Left lung (tissue), 14 donors: ENCODE measurements around the gene KIF3A. TPM values are rescaled to one million over a fixed set of nuclear protein-coding genes. Genes with fewer than 3 reads are reported as not detected.

Source experiments
- ATAC-seq: fragments of 200-7000 bp; cut with Tn5 transposase; one replicate; pipeline ENCODE4 v1.9.1; 2020; ENCODE audit warnings: moderate library complexity
- DNase-seq, 4 donors: peaks; one replicate each; pipeline ENCODE4 v3.0.0-alpha.2; 2013 to 2020
- H3K27ac ChIP-seq, 2 donors: fragments of 200-600 bp; sonication (generic) in 1 of 2; one replicate each; pipeline versions ENCODE4 v1.5.0 to v1.8.0; 2020 to 2021
- H3K27me3 ChIP-seq, 2 donors: fragments of 200-600 bp; sonication (generic) in 1 of 2; one replicate each; pipeline versions ENCODE4 v1.5.0 to v1.8.0; 2020 to 2021
- H3K36me3 ChIP-seq, 2 donors: fragments of 200-600 bp; sonication (generic) in 1 of 2; one replicate each; pipeline versions ENCODE4 v1.5.0 to v1.8.0; 2020 to 2021
- H3K4me1 ChIP-seq, 2 donors: fragments of 200-600 bp; one replicate each; pipeline ENCODE4 v1.8.0; 2021
- H3K4me3 ChIP-seq, 2 donors: fragments of 200-600 bp; sonication (generic) in 1 of 2; one replicate each; pipeline versions ENCODE4 v1.5.0 to v1.8.0; 2020 to 2021; ENCODE audit warnings: mild to moderate bottlenecking in 1 of 2
- H3K9me3 ChIP-seq, 2 donors: fragments of 200-600 bp; sonication (generic) in 1 of 2; one replicate each; pipeline versions ENCODE4 v1.5.0 to v1.8.0; 2020 to 2021
- intact Hi-C, 2 donors: fragments of 100-400 bp; cut with DNase I; formaldehyde crosslinking; loops; one replicate each; pipeline versions ENCODE4 v1.11.2 to v1.14.2; 2022
- long read RNA-seq, 12 donors: library from polyadenylated mRNA in 2 of 12; unstranded in 2 of 12; transcript quantifications; one replicate each; pipeline ENCODE4 v2.0.0 and lab custom pipeline, GENCODE V29; 2019 to 2026
- polyA plus RNA-seq, 6 donors: library from polyadenylated mRNA; unstranded; fragments of 120-200 nt; gene quantifications; one replicate each; pipeline ENCODE4 v1.2.1, GENCODE V29; 2013; ENCODE audit not compliant: insufficient read length in 6 of 6
- total RNA-seq, 2 donors: library from RNA; stranded (reverse); fragmentation: NEBNext Ultra II Directional; extraction: Animal tissue kit (Norgen Biotek cat#: 25700); gene quantifications; one replicate each; pipeline ENCODE4 v1.2.1, GENCODE V29; 2021
- TF ChIP-seq, protein P1 (sequence below), 2 donors: fragments of 200-600 bp; sonication (generic) in 1 of 2; IDR thresholded peaks; one replicate each; pipeline versions ENCODE4 v1.5.0 to v1.8.0; 2021; ENCODE audit warnings: antibody characterized with exemption in 2 of 2
- donor health status: DM: no; HTN: yes; CAD: no.
- donor health status: DM: no; HTN: no; CAD: no.

KIF3A gene
- total RNA-seq (10 to 100 TPM in 1 of 2 donors, 1 to 10 TPM in 1; 8.9 to 15.2 TPM), polyA plus RNA-seq (10 to 100 TPM; 24.3 to 30.4 (median 26.5) TPM)
- long read RNA-seq, donor 1, partial matches to known transcripts = 0 of 1 reads
- long read RNA-seq, donor 1, other reads (novel, unspliced or antisense) = 0 of 1 reads
- long read RNA-seq, donor 2, partial matches to known transcripts = 5 of 5 reads
- long read RNA-seq, donor 2, other reads (novel, unspliced or antisense) = 0 of 5 reads
- long read RNA-seq, donor 3 = 0 reads
- long read RNA-seq, donor 4, full-length matches to known transcripts = 1 of 14 reads
- long read RNA-seq, donor 4, partial matches to known transcripts = 12 of 14 reads
- long read RNA-seq, donor 4, other reads (novel, unspliced or antisense) = 1 of 14 reads
- long read RNA-seq, donor 5, partial matches to known transcripts = 0 of 1 reads
- long read RNA-seq, donor 5, other reads (novel, unspliced or antisense) = 0 of 1 reads
- long read RNA-seq, donor 6 = 0 reads
- long read RNA-seq, donor 7, full-length matches to known transcripts = 2 of 2 reads
- long read RNA-seq, donor 7, partial matches to known transcripts = 0 of 2 reads
- long read RNA-seq, donor 7, other reads (novel, unspliced or antisense) = 0 of 2 reads
- long read RNA-seq, donor 8 = 0 reads
- long read RNA-seq, donor 9 = 0 reads
- long read RNA-seq, donor 10, partial matches to known transcripts = 7 of 7 reads
- long read RNA-seq, donor 10, other reads (novel, unspliced or antisense) = 0 of 7 reads
- long read RNA-seq, donor 11, partial matches to known transcripts = 46 of 48 reads
- long read RNA-seq, donor 11, other reads (novel, unspliced or antisense) = 0 of 48 reads
- long read RNA-seq, donor 12, full-length matches to known transcripts = 1 of 1 reads
- long read RNA-seq, donor 12, partial matches to known transcripts = 0 of 1 reads
- long read RNA-seq, donor 12, other reads (novel, unspliced or antisense) = 0 of 1 reads

- H3K36me3 ChIP-seq = no peaks in the 10 kb centered on the region
- H3K27me3 ChIP-seq = peaks cover 0 to 19% of the 10 kb centered on the region in 2 donors
- H3K4me3 ChIP-seq = peak within 1 kb of the TSS; percentile 78 to 84
- H3K4me1 ChIP-seq = peaks cover 0 to 11% of the 10 kb centered on the region in 2 donors
- H3K27ac ChIP-seq = peak within 1 kb of the TSS in 1 of 2 donors; percentile 77
- intact Hi-C loops = no loop called here
- DNase-seq (peak; percentile 89 to 99 (median 96)), ATAC-seq (peak; percentile 98)
- TF ChIP-seq, protein P1, sequence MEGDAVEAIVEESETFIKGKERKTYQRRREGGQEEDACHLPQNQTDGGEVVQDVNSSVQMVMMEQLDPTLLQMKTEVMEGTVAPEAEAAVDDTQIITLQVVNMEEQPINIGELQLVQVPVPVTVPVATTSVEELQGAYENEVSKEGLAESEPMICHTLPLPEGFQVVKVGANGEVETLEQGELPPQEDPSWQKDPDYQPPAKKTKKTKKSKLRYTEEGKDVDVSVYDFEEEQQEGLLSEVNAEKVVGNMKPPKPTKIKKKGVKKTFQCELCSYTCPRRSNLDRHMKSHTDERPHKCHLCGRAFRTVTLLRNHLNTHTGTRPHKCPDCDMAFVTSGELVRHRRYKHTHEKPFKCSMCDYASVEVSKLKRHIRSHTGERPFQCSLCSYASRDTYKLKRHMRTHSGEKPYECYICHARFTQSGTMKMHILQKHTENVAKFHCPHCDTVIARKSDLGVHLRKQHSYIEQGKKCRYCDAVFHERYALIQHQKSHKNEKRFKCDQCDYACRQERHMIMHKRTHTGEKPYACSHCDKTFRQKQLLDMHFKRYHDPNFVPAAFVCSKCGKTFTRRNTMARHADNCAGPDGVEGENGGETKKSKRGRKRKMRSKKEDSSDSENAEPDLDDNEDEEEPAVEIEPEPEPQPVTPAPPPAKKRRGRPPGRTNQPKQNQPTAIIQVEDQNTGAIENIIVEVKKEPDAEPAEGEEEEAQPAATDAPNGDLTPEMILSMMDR (IDR thresholded peaks at IDR 0.05) = peak in 1 of 2 donors; percentile 47
- no peaks in the 10 kb centered on the region for H3K9me3 ChIP-seq
Measured at GRCh38 chr5:132736853-132737833, at the start of gene KIF3A. Gene KIF3A, minus strand, starts transcription at chr5:132737546. Its CDS starts 127 bp downstream, at chr5:132737419.

GRCh38 chr5:132787076-132787475 lies 49.7 kb upstream of the KIF3A start:
- no peaks in the 10 kb centered on the region for H3K36me3 ChIP-seq
- intact Hi-C loops = no loop called here
- no peak overlapping the region for H3K4me3 ChIP-seq
- TF ChIP-seq, protein P1 (IDR thresholded peaks at IDR 0.05) = no peak
- ATAC-seq (no peak), DNase-seq (no peak)
- H3K27me3 ChIP-seq = peaks cover 0 to 12% of the 10 kb centered on the region in 2 donors
- no peaks in the 10 kb centered on the region for H3K9me3 ChIP-seq
- H3K4me1 ChIP-seq = peaks cover 0 to 7% of the 10 kb centered on the region in 2 donors
- no peak overlapping the region for H3K27ac ChIP-seq

GRCh38 chr5:132785864-132786263 lies 48.5 kb upstream of the KIF3A start:
- H3K36me3 ChIP-seq = no peaks in the 10 kb centered on the region
- DNase-seq = no peak
- intact Hi-C loops = no loop called here
- peaks cover 0 to 7% of the 10 kb centered on the region in 2 donors for H3K4me1 ChIP-seq
- no peaks in the 10 kb centered on the region for H3K9me3 ChIP-seq
- TF ChIP-seq, protein P1 (IDR thresholded peaks at IDR 0.05) = no peak
- peaks cover 0 to 12% of the 10 kb centered on the region in 2 donors for H3K27me3 ChIP-seq
- no peak overlapping the region for H3K27ac ChIP-seq
- ATAC-seq = no peak
- no peak overlapping the region for H3K4me3 ChIP-seq

- ATAC-seq = no peak
- H3K27ac ChIP-seq = no peak overlapping the region
- H3K36me3 ChIP-seq = no peaks in the 10 kb centered on the region
- TF ChIP-seq, protein P1 (IDR thresholded peaks at IDR 0.05) = no peak
- H3K4me3 ChIP-seq = no peak overlapping the region
- H3K27me3 ChIP-seq = peaks cover 0 to 13% of the 10 kb centered on the region in 2 donors
- DNase-seq = no peak
- intact Hi-C loops = no loop called here
- H3K4me1 ChIP-seq = peaks cover 0 to 7% of the 10 kb centered on the region in 2 donors
- H3K9me3 ChIP-seq = no peaks in the 10 kb centered on the region
Measured at GRCh38 chr5:132785365-132785764, 48.0 kb upstream of the KIF3A start.
